GM10266 (cell line): ENCODE results near the gene PSD2.

Source experiments
- DNase-seq: peaks from one replicate; pipeline ENCODE4 v3.0.0; 2012; ENCODE audit errors: extremely low spot score
- TF ChIP-seq, protein P1 (sequence below): IDR thresholded peaks from 2 replicates; pipeline ENCODE4 v1.5.1; 2012; ENCODE audit warnings: mild to moderate bottlenecking, low read depth; ENCODE audit not compliant: control insufficient read depth, insufficient read depth; ENCODE audit errors: missing control alignments

Gene PSD2

DNA sequence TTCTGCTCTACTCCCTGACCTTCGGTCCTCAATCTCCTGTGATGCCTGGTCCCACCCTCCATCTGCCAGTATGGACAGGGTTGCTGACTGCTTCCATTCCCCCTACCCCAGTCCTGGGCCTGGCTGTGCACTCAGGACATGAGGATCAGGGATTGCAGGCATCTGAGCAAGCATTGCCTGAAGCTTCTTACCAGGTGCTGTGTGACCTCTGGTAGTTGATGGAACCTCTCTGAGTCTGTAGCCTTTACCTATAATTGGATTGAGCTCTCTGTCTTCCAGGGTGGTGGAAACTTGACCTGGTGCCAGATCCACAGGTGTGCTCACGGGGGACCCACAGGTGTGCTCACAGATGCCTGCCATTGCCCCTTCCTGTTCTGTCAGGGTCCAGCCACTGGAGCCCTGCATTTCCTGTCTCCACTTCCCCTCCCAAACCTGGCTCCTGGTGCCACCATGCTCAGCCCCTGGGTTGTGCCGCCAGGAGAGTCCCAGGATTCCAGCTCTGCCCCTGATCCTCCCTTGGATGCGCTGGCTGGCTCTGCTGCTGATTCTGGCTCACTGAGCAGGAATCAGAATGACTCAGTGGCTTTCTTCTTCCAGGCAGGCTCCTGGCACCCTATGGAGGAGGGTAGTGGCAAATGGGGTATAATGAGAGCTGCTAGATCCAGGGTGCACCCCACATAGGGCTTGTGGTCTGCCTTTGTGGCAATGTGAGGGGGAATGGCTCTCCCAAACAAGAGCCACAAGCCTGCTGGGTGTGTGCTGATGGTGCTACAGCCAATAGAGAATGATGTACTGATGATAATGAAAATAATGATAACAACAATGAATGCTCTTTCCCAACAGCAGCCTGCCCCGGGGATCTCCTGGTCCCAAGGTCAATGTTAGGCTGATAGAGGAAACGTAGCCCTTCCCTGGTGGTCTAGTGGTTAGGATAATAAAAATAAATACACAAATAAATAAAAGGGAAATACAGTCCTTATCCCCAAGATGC is 35.2 kb upstream of the PSD2 start:
- DNase-seq: no peak
- TF ChIP-seq, protein P1, sequence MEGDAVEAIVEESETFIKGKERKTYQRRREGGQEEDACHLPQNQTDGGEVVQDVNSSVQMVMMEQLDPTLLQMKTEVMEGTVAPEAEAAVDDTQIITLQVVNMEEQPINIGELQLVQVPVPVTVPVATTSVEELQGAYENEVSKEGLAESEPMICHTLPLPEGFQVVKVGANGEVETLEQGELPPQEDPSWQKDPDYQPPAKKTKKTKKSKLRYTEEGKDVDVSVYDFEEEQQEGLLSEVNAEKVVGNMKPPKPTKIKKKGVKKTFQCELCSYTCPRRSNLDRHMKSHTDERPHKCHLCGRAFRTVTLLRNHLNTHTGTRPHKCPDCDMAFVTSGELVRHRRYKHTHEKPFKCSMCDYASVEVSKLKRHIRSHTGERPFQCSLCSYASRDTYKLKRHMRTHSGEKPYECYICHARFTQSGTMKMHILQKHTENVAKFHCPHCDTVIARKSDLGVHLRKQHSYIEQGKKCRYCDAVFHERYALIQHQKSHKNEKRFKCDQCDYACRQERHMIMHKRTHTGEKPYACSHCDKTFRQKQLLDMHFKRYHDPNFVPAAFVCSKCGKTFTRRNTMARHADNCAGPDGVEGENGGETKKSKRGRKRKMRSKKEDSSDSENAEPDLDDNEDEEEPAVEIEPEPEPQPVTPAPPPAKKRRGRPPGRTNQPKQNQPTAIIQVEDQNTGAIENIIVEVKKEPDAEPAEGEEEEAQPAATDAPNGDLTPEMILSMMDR: no peak

DNA sequence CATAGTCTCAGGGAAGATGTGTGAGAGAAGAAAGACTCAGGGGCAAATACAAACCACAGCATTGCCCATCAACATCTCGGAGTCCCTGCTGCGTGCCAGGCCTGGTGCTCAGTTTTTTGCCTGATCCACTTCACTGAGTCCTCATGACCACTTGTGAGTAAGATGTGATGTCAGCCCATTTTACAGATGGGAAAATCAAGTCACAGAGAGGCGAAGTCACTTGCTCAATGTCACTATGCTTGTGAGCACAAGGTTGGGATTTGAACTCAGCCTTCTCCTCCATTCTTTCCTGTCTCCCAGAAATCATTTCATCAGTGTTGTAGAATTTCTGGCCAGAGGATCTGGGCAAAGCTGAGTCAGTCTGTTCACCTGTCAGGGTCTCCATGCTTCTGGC is 34.6 kb upstream of the PSD2 start:
- TF ChIP-seq, protein P1: no peak
- no peak for DNase-seq

DNA sequence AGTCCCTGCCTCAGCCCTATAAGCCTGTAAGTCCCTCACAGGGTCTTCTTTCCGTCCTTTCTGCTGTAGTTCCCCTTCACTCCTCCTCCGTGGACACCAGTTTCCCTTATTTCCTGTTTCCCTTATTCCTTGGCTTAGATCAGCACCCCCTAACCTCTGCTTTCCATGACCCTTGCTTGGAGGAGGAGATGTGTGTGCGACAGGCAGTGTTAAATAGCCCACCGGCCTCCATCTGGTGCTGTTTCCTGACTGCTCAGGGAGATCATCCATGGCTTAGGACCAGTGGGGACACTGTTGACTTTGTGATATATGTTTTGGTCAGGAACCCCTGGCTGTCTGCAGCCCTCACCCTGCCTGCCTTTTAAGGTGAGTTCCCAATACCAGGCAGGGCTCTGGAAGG is 34.1 kb upstream of the PSD2 start:
- no peak for DNase-seq
- TF ChIP-seq, protein P1: no peak

DNA sequence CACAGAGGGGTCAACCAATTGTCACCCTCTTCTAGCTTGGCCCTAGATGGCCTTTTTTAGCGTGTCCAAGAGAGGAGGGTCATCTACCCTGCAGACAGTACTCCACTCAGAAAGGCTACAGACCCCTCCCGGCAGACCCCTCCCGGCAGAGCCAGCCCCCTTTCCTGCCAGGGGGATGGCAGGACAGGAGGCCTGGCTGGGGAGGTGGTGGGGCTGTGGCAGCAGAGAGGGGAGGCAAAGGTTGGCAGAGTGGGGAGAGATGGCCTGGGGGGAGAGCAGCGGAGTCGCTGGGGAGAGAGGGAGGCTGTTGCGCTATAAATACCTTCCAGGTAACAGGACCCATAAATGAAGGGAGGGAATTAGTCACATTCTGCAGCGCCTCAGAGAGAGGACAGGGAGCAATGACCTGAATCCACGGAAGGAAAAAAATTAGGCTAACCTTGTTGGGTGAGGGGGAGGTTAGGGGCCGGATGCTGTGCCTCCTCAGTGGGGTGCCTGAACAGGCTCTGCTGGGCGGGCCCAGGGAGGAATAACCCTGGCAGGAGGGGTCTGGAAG is 32.9 kb upstream of the PSD2 start:
- TF ChIP-seq, protein P1: no peak

DNA sequence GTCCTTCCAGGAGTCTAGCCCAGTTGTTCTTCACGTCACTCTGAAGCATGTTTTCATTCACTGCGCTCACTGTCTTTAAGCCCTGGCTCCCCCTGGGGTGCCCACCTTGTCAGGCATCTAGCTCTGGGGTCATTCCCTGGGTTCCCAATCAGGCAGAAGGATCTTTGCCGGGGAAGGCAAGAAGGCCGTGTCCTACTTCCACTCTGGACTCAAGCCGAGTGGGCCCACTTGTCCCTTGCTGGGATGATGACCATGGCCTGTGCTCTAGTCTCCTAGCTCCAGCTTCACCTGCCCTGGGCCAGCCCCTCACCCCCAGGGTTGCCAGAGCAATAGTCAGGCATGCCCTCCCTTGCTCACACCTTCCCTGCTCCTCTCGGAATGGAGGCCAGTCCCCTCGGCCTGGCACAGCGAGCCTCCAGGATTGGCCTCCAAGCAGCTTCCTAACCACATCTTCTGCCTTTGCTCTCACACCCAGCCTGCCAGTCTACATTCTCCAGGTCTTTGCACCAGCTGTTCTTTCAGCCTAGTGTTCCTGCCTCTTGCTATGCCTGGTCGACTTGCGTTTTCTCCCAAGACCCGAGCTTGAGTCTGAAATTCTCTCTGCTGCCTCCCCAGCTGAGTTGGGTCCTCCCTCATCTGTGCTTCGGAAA is 32.2 kb upstream of the PSD2 start:
- DNase-seq: no peak
- TF ChIP-seq, protein P1: no peak

More for the DNA sequence above, 32.9 kb upstream of the PSD2 start:
- DNase-seq: no peak

DNA sequence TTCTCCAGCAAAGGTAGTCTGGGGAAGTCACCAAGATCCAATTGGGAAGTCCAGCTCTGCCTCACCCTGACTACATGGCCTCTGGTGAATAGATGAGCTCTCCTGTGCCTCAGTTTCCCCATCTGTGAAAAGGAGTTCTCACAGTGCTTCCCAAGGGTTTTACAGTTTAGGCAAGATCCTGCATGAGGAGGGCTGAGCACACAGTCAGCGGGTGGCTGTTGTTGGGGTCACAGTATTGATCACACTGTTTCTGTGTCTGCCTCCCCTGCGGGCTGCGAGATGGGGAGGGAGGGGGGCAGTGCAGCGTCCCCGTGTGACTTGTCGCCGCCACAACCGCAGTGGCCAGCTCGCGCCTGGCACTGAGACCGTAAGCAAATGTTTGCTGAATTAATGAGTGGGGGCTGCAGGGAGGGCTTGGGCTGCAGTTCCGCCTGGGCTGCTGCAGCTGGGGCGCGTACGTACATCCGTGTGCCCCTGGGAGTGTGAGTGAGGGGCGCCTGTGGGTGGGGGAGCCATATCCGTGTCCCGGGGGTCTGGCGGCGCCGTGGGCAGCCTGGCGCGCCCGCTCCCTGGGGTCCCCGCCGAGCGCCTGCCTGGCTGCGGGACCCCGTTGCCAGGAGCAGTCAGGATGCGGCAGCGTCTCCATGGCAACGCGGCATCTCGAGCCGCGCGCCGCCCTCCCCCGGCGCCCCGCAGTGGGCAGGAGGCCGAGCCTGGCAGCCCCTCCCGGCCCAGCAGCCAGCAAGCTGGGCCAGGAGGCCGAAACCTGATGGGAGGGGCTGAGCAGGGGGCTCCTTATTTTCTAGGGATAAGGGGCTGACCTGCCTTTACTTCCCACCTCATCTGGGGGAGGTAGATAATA is 31.4 kb upstream of the PSD2 start:
- peak; percentile 67 for DNase-seq
- TF ChIP-seq, protein P1: no peak
